GM23338 (cell line): ENCODE results near the gene DIPK1A.

ENCODE experiments used
- CREB1 ChIP-seq: fragments of 250-450 bp; sonication (Bioruptor Pico); IDR thresholded peaks from 2 replicates; pipeline ENCODE4 v1.5.0; 2020; ENCODE audit warnings: low read depth, mild to moderate bottlenecking, moderate library complexity
- CTCF ChIP-seq, 2 experiments: fragments of 200-600 bp in 1 of 2; sonication (generic) in 1 of 2; conservative IDR thresholded peaks; 2 replicates each; pipeline versions ENCODE4 v1.5.1 to v1.6.1; 2016 to 2017; ENCODE audit warnings: antibody characterized with exemption in 2 of 2, low read depth in 2 of 2, mild to moderate bottlenecking in 2 of 2, moderate library complexity in 1 of 2
- ETS1 ChIP-seq: IDR thresholded peaks from 2 replicates; pipeline ENCODE4 v1.6.1; 2016; ENCODE audit warnings: antibody characterized with exemption
- EZH2 ChIP-seq: fragments of 200-600 bp; sonication (generic); IDR thresholded peaks from one replicate; pipeline ENCODE4 v1.8.0; 2017; ENCODE audit warnings: antibody characterized with exemption, mild to moderate bottlenecking, low read depth; ENCODE audit not compliant: unreplicated experiment
- EZH2phosphoT487 ChIP-seq: fragments of 200-600 bp; sonication (generic); IDR thresholded peaks from one replicate; pipeline ENCODE4 v1.8.1; 2018; ENCODE audit warnings: antibody characterized with exemption; ENCODE audit not compliant: unreplicated experiment
- JUNB ChIP-seq: IDR thresholded peaks from one replicate; pipeline ENCODE4 v1.6.1; 2016; ENCODE audit warnings: antibody characterized with exemption; ENCODE audit not compliant: unreplicated experiment
- NANOG ChIP-seq: IDR thresholded peaks from 2 replicates; pipeline ENCODE4 v1.6.1; 2016; ENCODE audit warnings: antibody characterized with exemption, borderline replicate concordance
- POLR2AphosphoS5 ChIP-seq: IDR thresholded peaks from 2 replicates; pipeline ENCODE4 v1.6.1; 2016; ENCODE audit warnings: antibody characterized with exemption, low read depth
- REST ChIP-seq: IDR thresholded peaks from one replicate; pipeline ENCODE4 v1.6.1; 2018; ENCODE audit warnings: antibody characterized with exemption; ENCODE audit not compliant: unreplicated experiment
- STAT1 ChIP-seq: IDR thresholded peaks from one replicate; pipeline ENCODE4 v1.6.1; 2016; ENCODE audit warnings: antibody characterized with exemption; ENCODE audit not compliant: unreplicated experiment
- ZNF114 ChIP-seq: fragments of 250-450 bp; sonication (Bioruptor Pico); IDR thresholded peaks from 2 replicates; pipeline ENCODE4 v1.5.0; 2020; ENCODE audit warnings: mild to moderate bottlenecking, moderate library complexity
- ZNF331 ChIP-seq: fragments of 250-450 bp; sonication (Bioruptor Pico); IDR thresholded peaks from 2 replicates; pipeline ENCODE4 v1.5.0; 2020; ENCODE audit warnings: low read depth, mild to moderate bottlenecking, moderate library complexity
- ZNF462 ChIP-seq: fragments of 250-450 bp; sonication (Bioruptor Pico); IDR thresholded peaks from 2 replicates; pipeline ENCODE4 v1.5.0; 2020; ENCODE audit warnings: mild to moderate bottlenecking, moderate library complexity

- TF ChIP-seq CTCF (conservative IDR thresholded peaks at IDR 0.05; ENCODE audit: low read depth in 2 of 2) (no peak), ZNF331 (CRISPR knock-in tag) (no peak), EZH2 (no peak), REST (no peak), EZH2phosphoT487 (no peak), POLR2AphosphoS5 (no peak), CREB1 (CRISPR knock-in tag) (no peak), ZNF114 (no peak), NANOG (no peak), JUNB (no peak), ZNF462 (CRISPR knock-in tag) (no peak), ETS1 (no peak), STAT1 (no peak)
These were observed 111.2 kb downstream of the DIPK1A start for GRCh38 chr1:92850019-92850418.
